Measurements from ENCODE around the gene RFX4. TPM values are rescaled to one million over a fixed set of nuclear protein-coding genes. Genes with fewer than 3 reads are reported as not detected.

RFX4 gene
- total and polyA plus RNA-seq, 9 of the 15 experiments (the other 6 are each of a cell fraction or from before 2014, with no cell fraction given): not detected

DNA sequence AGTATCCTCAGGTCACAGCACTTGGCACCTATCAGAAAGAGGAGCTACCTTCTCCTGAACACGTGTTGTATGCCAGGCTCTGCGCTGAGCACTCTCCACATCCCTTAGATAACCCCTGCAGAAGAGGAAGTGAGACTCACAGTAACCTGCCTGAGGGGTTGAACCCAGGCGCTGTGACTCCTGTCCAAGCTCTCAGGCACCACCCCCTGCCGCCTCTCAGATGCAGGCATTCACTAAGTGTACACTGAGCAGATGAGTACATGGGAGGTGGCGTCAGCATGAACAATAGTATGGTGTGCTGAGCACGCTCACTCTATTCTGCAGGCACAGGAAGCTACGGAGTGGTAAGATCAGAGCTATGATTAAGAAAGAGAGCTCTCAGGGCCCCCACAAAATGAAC is 170.7 kb downstream of the RFX4 start:
- Histone ChIP-seq H3K9me1 (ENCODE audit: control insufficient read depth, insufficient read depth, low read length) (no peaks in the 10 kb centered on the region), H3K36me3 (ENCODE audit: control insufficient read depth, insufficient read depth, low read length) (no peaks in the 10 kb centered on the region), H2AFZ (ENCODE audit: low read depth, low read length) (0 out of 2 replicates have a peak overlapping the region, but pooled peaks have one; percentile 14), H3K79me2 (ENCODE audit: control insufficient read depth, insufficient read depth, low read length) (no peaks in the 10 kb centered on the region), H3K4me2 (ENCODE audit: insufficient read depth, low read length) (no peak overlapping the region; the same call in 1 of the 2 replicates), H4K20me1 (replicated peaks; ENCODE audit: control insufficient read depth, insufficient read depth, low read length) (no peaks in the 10 kb centered on the region), H3K9me3 (replicated peaks; ENCODE audit: control insufficient read depth, insufficient read depth, low read depth, low read length) (no peaks in the 10 kb centered on the region), H3K4me1 (replicated peaks in 1 of 2; ENCODE audit: control insufficient read depth in 2 of 2, insufficient read depth in 2 of 2, low read length in 2 of 2) (no peaks in the 10 kb centered on the region; a peak in 2 of 5 replicates), H3K9ac (ENCODE audit: insufficient read depth in 1 of 2, low read depth in 2 of 2, low read length in 2 of 2) (no peak overlapping the region), H3K27me3 (ENCODE audit: control insufficient read depth in 2 of 2, insufficient read depth in 2 of 2, low read length in 2 of 2) (peaks cover 4 to 9% of the 10 kb centered on the region in 2 experiments; a peak in 2 of 5 replicates), H3K27ac (ENCODE audit: extremely low read depth, low read depth, low read length) (no peak overlapping the region), H3K4me3 (no peak overlapping the region)
- FAIRE-seq (no peak), DNase-seq (ENCODE audit: extremely low read depth in 1 of 4, low spot score in 3 of 4) (no peak), ATAC-seq (peak; percentile 51; the same call in 2 of the 3 replicates)
- 13% methylated on average over 6 of the region's 7 CpGs for WGBS (ENCODE audit: insufficient coverage, low coverage, missing lambda C conversion rate)
- in situ Hi-C loops (cut with MboI): no loop called here
- ChIA-PET CTCF (ENCODE audit: low intra/inter-chr PET ratio) (no interaction called here), POLR2A (interaction anchor here (1.4 kb wide), 1 partner anchor 11 kb away, joined by 4 read pairs; no protein-coding TSS in a partner anchor)
- TF ChIP-seq PTBP1 (IDR thresholded peaks at IDR 0.05; ENCODE audit: low read depth, low read length) (no peak), SPI1 (IDR thresholded peaks at IDR 0.05; ENCODE audit: borderline replicate concordance, low read depth, low read length) (peak; percentile 87)
- intact Hi-C loops (cut with micrococcal nuclease): no loop called here
- no TSS peak for BruUV-seq (replicated peaks)

GRCh38 chr12:106754331-106754730 is 171.5 kb downstream of the RFX4 start:
- WGBS (ENCODE audit: insufficient coverage, low coverage, missing lambda C conversion rate): 8% methylated on average over 1 of the region's 1 CpG
- H3K27ac ChIP-seq (ENCODE audit: extremely low read depth, low read depth, low read length): no peak overlapping the region
- no peak overlapping the region for H3K4me3 ChIP-seq
- H3K27me3 ChIP-seq (ENCODE audit: control insufficient read depth in 2 of 2, insufficient read depth in 2 of 2, low read length in 2 of 2): peaks cover 4 to 9% of the 10 kb centered on the region in 2 experiments; a peak in 2 of 5 replicates
- no peak overlapping the region for H2AFZ ChIP-seq (ENCODE audit: low read depth, low read length)
- ATAC-seq: no peak
- H3K4me2 ChIP-seq (ENCODE audit: insufficient read depth, low read length): no peak overlapping the region
- H3K9ac ChIP-seq (ENCODE audit: insufficient read depth in 1 of 2, low read depth in 2 of 2, low read length in 2 of 2): no peak overlapping the region
- ChIA-PET CTCF (ENCODE audit: low intra/inter-chr PET ratio) (no interaction called here), POLR2A (interaction anchor here (1.4 kb wide), 1 partner anchor 10 kb away, joined by 4 read pairs; no protein-coding TSS in a partner anchor)
- peak; percentile 61; the same call in 1 of the 2 replicates for TF ChIP-seq SPI1 (IDR thresholded peaks at IDR 0.05; ENCODE audit: borderline replicate concordance, low read depth, low read length)
- TF ChIP-seq MBD2 (IDR thresholded peaks at IDR 0.05; ENCODE audit: borderline replicate concordance, low read depth): no peak
- no peak for TF ChIP-seq ZNF644 (tag; IDR thresholded peaks at IDR 0.05; ENCODE audit: low read depth)
- in situ Hi-C loops (cut with MboI) (no loop called here), intact Hi-C loops (cut with micrococcal nuclease) (no loop called here)
- H3K79me2 ChIP-seq (ENCODE audit: control insufficient read depth, insufficient read depth, low read length): no peaks in the 10 kb centered on the region
- no peaks in the 10 kb centered on the region for H3K9me3 ChIP-seq (replicated peaks; ENCODE audit: control insufficient read depth, insufficient read depth, low read depth, low read length)
- DNase-seq (ENCODE audit: extremely low read depth in 1 of 4, low spot score in 3 of 4): no peak
- no peaks in the 10 kb centered on the region for H3K9me1 ChIP-seq (ENCODE audit: control insufficient read depth, insufficient read depth, low read length)
- no peak for FAIRE-seq
- no peaks in the 10 kb centered on the region for H4K20me1 ChIP-seq (replicated peaks; ENCODE audit: control insufficient read depth, insufficient read depth, low read length)
- BruUV-seq (replicated peaks): no TSS peak
- H3K36me3 ChIP-seq (ENCODE audit: control insufficient read depth, insufficient read depth, low read length): no peaks in the 10 kb centered on the region
- no peaks in the 10 kb centered on the region; a peak in 2 of 5 replicates for H3K4me1 ChIP-seq (replicated peaks in 1 of 2; ENCODE audit: control insufficient read depth in 2 of 2, insufficient read depth in 2 of 2, low read length in 2 of 2)
